Measurements from ENCODE around the gene CLCN6. TPM values are rescaled to one million over a fixed set of nuclear protein-coding genes. Genes with fewer than 3 reads are reported as not detected.
A peak's percentile ranks its signal among the peaks of the same experiment; 100 is the strongest.

CLCN6 gene
- total and polyA plus RNA-seq, 12 donors = 12.0 to 29.2 (median 23.5) TPM

- WGBS, 4 donors = 86 to 91% (median 89%) methylated on average over 7 to 11 of the region's 11 CpGs
- TF ChIP-seq CTCF (IDR thresholded peaks at IDR 0.05) = no peak
- no peak for TF ChIP-seq POLR2A (IDR thresholded peaks at IDR 0.05)
- Histone ChIP-seq H3K27ac (peak overlapping the region; percentile 63 to 96 (median 86)), H3K36me3 (replicated peaks in 1 of 2) (peaks cover 0 to 63% of the 10 kb centered on the region in 2 donors), H3K4me1 (replicated peaks in 1 of 2) (peaks cover 41 to 65% of the 10 kb centered on the region in 2 donors), H3K4me3 (no peak overlapping the region), H3K27me3 (no peaks in the 10 kb centered on the region), H3K9me3 (replicated peaks in 1 of 3) (no peaks in the 10 kb centered on the region)
- intact Hi-C loops (cut with DNase I) = no loop called here
- peak in 1 of 7 donors; percentile 16 for DNase-seq
Observed at GRCh38 chr1:11792106-11792505, 13.9 kb upstream of the CLCN6 start.

DNA sequence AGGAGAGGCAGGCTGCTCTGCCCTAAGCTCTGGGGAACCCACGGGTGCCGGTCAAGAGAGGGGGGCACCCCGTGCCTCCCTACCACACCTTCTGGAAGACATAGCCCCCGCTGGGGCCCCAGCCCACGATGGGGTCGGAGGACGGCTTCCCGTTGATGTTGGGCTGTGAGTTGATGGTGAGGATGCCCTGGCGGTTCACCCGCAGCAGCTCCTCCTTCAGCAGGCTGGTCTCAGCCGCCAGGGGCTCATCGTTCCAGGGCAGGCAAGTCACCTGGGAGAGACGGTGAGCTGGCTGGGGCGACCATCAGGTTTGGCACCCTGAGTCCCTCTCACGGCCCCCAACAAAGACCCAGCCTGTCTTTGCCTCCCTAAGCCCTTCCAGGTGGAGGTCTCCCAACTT, 12.2 kb upstream of the CLCN6 start:
- 93 to 100% (median 95%) methylated on average over 2 to 15 of the region's 15 CpGs for WGBS, 4 donors
- peak in 1 of 7 donors; percentile 15 for DNase-seq
- Histone ChIP-seq H3K27me3 (no peaks in the 10 kb centered on the region), H3K4me1 (replicated peaks in 1 of 2) (peaks cover 29 to 63% of the 10 kb centered on the region in 2 donors), H3K36me3 (replicated peaks in 1 of 2) (peaks cover 0 to 71% of the 10 kb centered on the region in 2 donors), H3K27ac (peak overlapping the region in 2 of 5 donors; percentile 21 to 70), H3K4me3 (no peak overlapping the region), H3K9me3 (replicated peaks in 1 of 3) (no peaks in the 10 kb centered on the region)
- intact Hi-C loops (cut with DNase I) = no loop called here
- TF ChIP-seq POLR2A (IDR thresholded peaks at IDR 0.05) (no peak), CTCF (IDR thresholded peaks at IDR 0.05) (no peak)

GRCh38 chr1:11794446-11795237, 11.3 kb upstream of the CLCN6 start:
- H3K27me3 ChIP-seq = no peaks in the 10 kb centered on the region
- no peak overlapping the region for H3K4me3 ChIP-seq
- H3K36me3 ChIP-seq (replicated peaks in 1 of 2) = peaks cover 0 to 73% of the 10 kb centered on the region in 2 donors
- H3K9me3 ChIP-seq (replicated peaks in 1 of 3) = no peaks in the 10 kb centered on the region
- WGBS, 4 donors = 86 to 94% (median 93%) methylated on average over 13 to 19 of the region's 19 CpGs
- H3K4me1 ChIP-seq (replicated peaks in 1 of 2) = peaks cover 26 to 55% of the 10 kb centered on the region in 2 donors
- intact Hi-C loops (cut with DNase I) = no loop called here
- DNase-seq = peak in 2 of 7 donors; percentile 35 to 36
- TF ChIP-seq CTCF (IDR thresholded peaks at IDR 0.05) (no peak), POLR2A (IDR thresholded peaks at IDR 0.05) (no peak)
- peak overlapping the region in 2 of 5 donors; percentile 21 to 70 for H3K27ac ChIP-seq

GRCh38 chr1:11795238-11795890, 10.6 kb upstream of the CLCN6 start:
- Histone ChIP-seq H3K27ac (peak overlapping the region in 2 of 5 donors; percentile 70 to 83), H3K27me3 (no peaks in the 10 kb centered on the region), H3K4me3 (no peak overlapping the region), H3K9me3 (replicated peaks in 1 of 3) (no peaks in the 10 kb centered on the region), H3K36me3 (replicated peaks in 1 of 2) (peaks cover 0 to 73% of the 10 kb centered on the region in 2 donors), H3K4me1 (replicated peaks in 1 of 2) (peaks cover 19 to 49% of the 10 kb centered on the region in 2 donors)
- peak in 1 of 7 donors; percentile 11 for DNase-seq
- no peak for TF ChIP-seq POLR2A (IDR thresholded peaks at IDR 0.05)
- no peak for TF ChIP-seq CTCF (IDR thresholded peaks at IDR 0.05)
- intact Hi-C loops (cut with DNase I) = no loop called here
- 83 to 91% (median 85%) methylated on average over 9 to 14 of the region's 14 CpGs for WGBS, 4 donors

Measured in adrenal gland (tissue), 12 donors.